HepG2 (cell line): ENCODE measurements around the gene ZNF544. TPM values are rescaled to one million over a fixed set of nuclear protein-coding genes. Genes with fewer than 3 reads are reported as not detected.

ENCODE experiments used
- ATAC-seq: fragments of 200-7000 bp; cut with Tn5 transposase; 3 replicates; pipeline ENCODE4 v1.9.1; 2020; ENCODE audit warnings: mild to moderate bottlenecking, moderate library complexity
- BruUV-seq: library from RNA; stranded (reverse); fragments of 400-500 nt; replicated peaks from 2 replicates; lab custom pipeline; 2021; lab: Mats Ljungman, UMichigan
- CTCF ChIA-PET: fragments of 300-600 bp; formaldehyde crosslinking; extraction: SDS; loops from one replicate; lab custom pipeline; 2021; ENCODE audit warnings: low total read pairs, inconsistent platforms, low intra/inter-chr PET ratio; lab: Yijun Ruan, JAX
- POLR2A ChIA-PET: fragments of 350-600 bp; sonication (Branson Sonifier 250); formaldehyde crosslinking; loops from one replicate; lab custom pipeline; 2020; ENCODE audit warnings: antibody characterized with exemption, inconsistent platforms; lab: Yijun Ruan, JAX
- DNase-seq: peaks from one replicate; pipeline ENCODE4 v3.0.0-alpha.2; 2015; ENCODE audit warnings: low spot score
- FAIRE-seq: peaks from 3 replicates; lab custom pipeline; 2011; peaks lifted over from hg19 to GRCh38; lab: Jason Lieb, UNC
- H2AFZ ChIP-seq: one replicate; pipeline ENCODE4 v1.6.1; 2011; ENCODE audit warnings: low read length, inconsistent platforms
- H3K27ac ChIP-seq: fragments of 300-600 bp; 3 replicates; pipeline ENCODE4 v1.8.0; 2011; ENCODE audit warnings: mixed run types, mild to moderate bottlenecking, mixed read lengths, low read length, inconsistent platforms; ENCODE audit not compliant: insufficient read depth; ENCODE audit errors: extremely low read length
- H3K27me3 ChIP-seq, 2 experiments: fragments of 200-600 bp in 1 of 2; 2 replicates in 1 of 2; 3 replicates in 1 of 2; pipeline versions ENCODE4 v1.6.0 to v1.8.0; 2011; ENCODE audit warnings: low read length in 2 of 2, mild to moderate bottlenecking in 2 of 2, moderate library complexity in 2 of 2, inconsistent platforms in 1 of 2; ENCODE audit not compliant: insufficient read depth in 2 of 2, control insufficient read depth in 1 of 2
- H3K36me3 ChIP-seq, 2 experiments: fragments of 200-600 bp in 1 of 2; replicated peaks in 1 of 2; 2 replicates in 1 of 2; 3 replicates in 1 of 2; pipeline versions ENCODE4 v1.5.1 to v1.8.0; 2011; ENCODE audit warnings: low read length in 2 of 2, inconsistent platforms in 1 of 2; ENCODE audit not compliant: insufficient read depth in 2 of 2, control insufficient read depth in 1 of 2
- H3K4me1 ChIP-seq: 2 replicates; pipeline ENCODE4 v1.5.1; 2012; ENCODE audit warnings: low read length, inconsistent platforms; ENCODE audit not compliant: insufficient read depth
- H3K4me2 ChIP-seq: 2 replicates; pipeline ENCODE4 v1.6.0; 2011; ENCODE audit warnings: low read depth, low read length, inconsistent platforms
- H3K4me3 ChIP-seq, 3 experiments: fragments of 200-600 bp in 1 of 3; sonication (generic), shearing (Covaris generic) in 1 of 3; replicated peaks in 1 of 3; 2 replicates each; pipeline ENCODE4 v1.5.1; 2011 to 2016; ENCODE audit warnings: low read length in 3 of 3, inconsistent platforms in 2 of 3, low read depth in 2 of 3, mild to moderate bottlenecking in 2 of 3, control low read depth in 1 of 3, mixed read lengths in 1 of 3; ENCODE audit not compliant: insufficient read depth in 1 of 3
- H3K79me2 ChIP-seq: one replicate; pipeline ENCODE4 v1.6.1; 2011; ENCODE audit warnings: low read length, inconsistent platforms; ENCODE audit not compliant: insufficient read depth
- H3K9ac ChIP-seq: 2 replicates; pipeline ENCODE4 v1.6.0; 2011; ENCODE audit warnings: mild to moderate bottlenecking, low read depth, low read length, inconsistent platforms; ENCODE audit not compliant: insufficient read depth
- H3K9me3 ChIP-seq: 2 replicates; pipeline ENCODE4 v1.5.1; 2012; ENCODE audit warnings: mild to moderate bottlenecking, low read length
- H4K20me1 ChIP-seq: 2 replicates; pipeline ENCODE4 v1.6.0; 2011; ENCODE audit warnings: inconsistent platforms, mild to moderate bottlenecking, low read length, moderate library complexity; ENCODE audit not compliant: insufficient read depth
- CCDC6 ChIP-seq: sonication (generic); formaldehyde crosslinking; IDR thresholded peaks from 2 replicates; pipeline ENCODE4 v1.8.1; 2022; ENCODE audit warnings: mild to moderate bottlenecking, missing genetic modification reagents, moderate library complexity
- IRF2 ChIP-seq: IDR thresholded peaks from 2 replicates; pipeline ENCODE4 v1.6.1; 2018; ENCODE audit warnings: missing genetic modification reagents, missing compliant biosample characterization
- MYPOP ChIP-seq: sonication (generic); formaldehyde crosslinking; IDR thresholded peaks from 2 replicates; pipeline ENCODE4 v1.8.1; 2023; ENCODE audit warnings: mild to moderate bottlenecking, moderate library complexity, missing genetic modification reagents
- NFE2L1 ChIP-seq: sonication (generic); formaldehyde crosslinking; IDR thresholded peaks from 2 replicates; pipeline ENCODE4 v1.4.0; 2020; ENCODE audit warnings: missing genetic modification reagents, mild to moderate bottlenecking, borderline replicate concordance
- SNAI1 ChIP-seq: sonication (generic); formaldehyde crosslinking; IDR thresholded peaks from 2 replicates; pipeline ENCODE4 v1.5.0; 2020; ENCODE audit warnings: mild to moderate bottlenecking, missing genetic modification reagents, borderline replicate concordance
- ZNF317 ChIP-seq: sonication (generic); formaldehyde crosslinking; IDR thresholded peaks from 2 replicates; pipeline ENCODE4 v1.5.0; 2020; ENCODE audit warnings: mild to moderate bottlenecking, missing genetic modification reagents
- ZNF333 ChIP-seq: sonication (generic); formaldehyde crosslinking; IDR thresholded peaks from 2 replicates; pipeline ENCODE4 v1.4.0; 2020; ENCODE audit warnings: mild to moderate bottlenecking, missing genetic modification reagents, borderline replicate concordance
- ZNF354B ChIP-seq: sonication (generic); formaldehyde crosslinking; IDR thresholded peaks from 2 replicates; pipeline ENCODE4 v1.8.0; 2022; ENCODE audit warnings: mild to moderate bottlenecking, missing genetic modification reagents
- ZNF564 ChIP-seq: sonication (generic); formaldehyde crosslinking; IDR thresholded peaks from 2 replicates; pipeline ENCODE4 v1.8.1; 2023; ENCODE audit warnings: mild to moderate bottlenecking, missing genetic modification reagents
- ZNF709 ChIP-seq: sonication (generic); formaldehyde crosslinking; IDR thresholded peaks from 2 replicates; pipeline ENCODE4 v1.5.0; 2020; ENCODE audit warnings: mild to moderate bottlenecking, missing genetic modification reagents
- ZNF788 ChIP-seq: sonication (generic); formaldehyde crosslinking; IDR thresholded peaks from 2 replicates; pipeline ENCODE4 v1.5.0; 2020; ENCODE audit warnings: mild to moderate bottlenecking, missing genetic modification reagents, borderline replicate concordance
- ZNF790 ChIP-seq: sonication (generic); formaldehyde crosslinking; IDR thresholded peaks from 2 replicates; pipeline ENCODE4 v1.8.0; 2022; ENCODE audit warnings: missing genetic modification reagents, mild to moderate bottlenecking, borderline replicate concordance
- ZNF878 ChIP-seq: sonication (generic); formaldehyde crosslinking; IDR thresholded peaks from 2 replicates; pipeline ENCODE4 v1.8.1; 2023; ENCODE audit warnings: mild to moderate bottlenecking, missing genetic modification reagents, moderate library complexity
- WGBS: methylation state at CpG from one replicate; pipeline ENCODE4 v1.1.6; 2017; ENCODE audit warnings: low lambda C conversion rate; 5-methylcytosine and 5-hydroxymethylcytosine counted together
- in situ Hi-C: cut with HindIII; loops from 2 replicates; pipeline ENCODE4 v1.10.0; 2017; ENCODE audit warnings: low pct_unique_long_range_greater_than_20kb; ENCODE audit not compliant: extremely low pct_ligation_motif_present
- intact Hi-C: fragments of 100-400 bp; cut with micrococcal nuclease; formaldehyde crosslinking; loops from one replicate; pipeline ENCODE4 v1.10.0; 2022; ENCODE audit not compliant: unreplicated experiment
- polyA plus RNA-seq, 8 experiments: library from polyadenylated mRNA; depleted of rRNA in 3 of 8; stranded (reverse) in 7 of 8; unstranded in 1 of 8; fragments of >200 nt; fragmentation: Illumina TruSeq in 4 of 8; extraction: Trizol in 4 of 8; gene quantifications; 2 replicates each; pipeline versions ENCODE4 v1.2.1 to v1.2.3, GENCODE V29; 2011 to 2016; ENCODE audit warnings: low read depth in 4 of 8, missing spikeins in 1 of 8, mixed read lengths in 1 of 8; ENCODE audit not compliant: insufficient read depth in 1 of 8
- total RNA-seq, 5 experiments: library from RNA; depleted of rRNA; stranded (reverse); fragments of >200 nt; fragmentation: Illumina TruSeq; extraction: Trizol; gene quantifications; 2 replicates each; pipeline ENCODE4 v1.2.3, GENCODE V29; 2016; ENCODE audit warnings: low read depth in 1 of 5
- TF ChIP-seq, protein P1 (sequence below): sonication (generic); formaldehyde crosslinking; IDR thresholded peaks from 2 replicates; pipeline ENCODE4 v1.4.0; 2020; ENCODE audit warnings: missing genetic modification reagents

The ZNF544 gene
- total and polyA plus RNA-seq, 2 of the 13 experiments (the other 11 are each of a cell fraction or from before 2014, with no cell fraction given): 13.1 to 17.0 TPM

GRCh38 chr19:58305932-58306323 lies 77.2 kb downstream of the ZNF544 start:
- BruUV-seq: no TSS peak
- H2AFZ ChIP-seq: no peak overlapping the region
- H3K36me3 ChIP-seq: peaks cover 10 to 31% of the 10 kb centered on the region in 2 experiments; a peak in 4 of 5 replicates
- peaks cover 19% of the 10 kb centered on the region for H3K79me2 ChIP-seq
- H3K4me3 ChIP-seq: peak overlapping the region; percentile 83 to 100 (median 97)
- TF ChIP-seq SNAI1 (CRISPR knock-in tag) (0 out of 2 replicates have a peak, but pooled peaks have one; percentile 13), ZNF354B (CRISPR knock-in tag) (no peak), MYPOP (CRISPR knock-in tag) (no peak), ZNF317 (no peak), ZNF788 (CRISPR knock-in tag) (no peak), IRF2 (CRISPR knock-in tag) (peak; percentile 60), ZNF709 (CRISPR knock-in tag) (no peak), CCDC6 (CRISPR knock-in tag) (0 out of 2 replicates have a peak, but pooled peaks have one; percentile 19), ZNF333 (CRISPR knock-in tag) (0 out of 2 replicates have a peak, but pooled peaks have one; percentile 17), ZNF790 (no peak), NFE2L1 (CRISPR knock-in tag) (0 out of 2 replicates have a peak, but pooled peaks have one; percentile 8), ZNF878 (no peak), ZNF564 (CRISPR knock-in tag) (no peak)
- TF ChIP-seq, protein P1, sequence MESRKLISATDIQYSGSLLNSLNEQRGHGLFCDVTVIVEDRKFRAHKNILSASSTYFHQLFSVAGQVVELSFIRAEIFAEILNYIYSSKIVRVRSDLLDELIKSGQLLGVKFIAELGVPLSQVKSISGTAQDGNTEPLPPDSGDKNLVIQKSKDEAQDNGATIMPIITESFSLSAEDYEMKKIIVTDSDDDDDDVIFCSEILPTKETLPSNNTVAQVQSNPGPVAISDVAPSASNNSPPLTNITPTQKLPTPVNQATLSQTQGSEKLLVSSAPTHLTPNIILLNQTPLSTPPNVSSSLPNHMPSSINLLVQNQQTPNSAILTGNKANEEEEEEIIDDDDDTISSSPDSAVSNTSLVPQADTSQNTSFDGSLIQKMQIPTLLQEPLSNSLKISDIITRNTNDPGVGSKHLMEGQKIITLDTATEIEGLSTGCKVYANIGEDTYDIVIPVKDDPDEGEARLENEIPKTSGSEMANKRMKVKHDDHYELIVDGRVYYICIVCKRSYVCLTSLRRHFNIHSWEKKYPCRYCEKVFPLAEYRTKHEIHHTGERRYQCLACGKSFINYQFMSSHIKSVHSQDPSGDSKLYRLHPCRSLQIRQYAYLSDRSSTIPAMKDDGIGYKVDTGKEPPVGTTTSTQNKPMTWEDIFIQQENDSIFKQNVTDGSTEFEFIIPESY (CRISPR knock-in tag): no peak
- peaks cover 26% of the 10 kb centered on the region for H3K4me1 ChIP-seq
- H3K27ac ChIP-seq: peak overlapping the region; percentile 66
- DNase-seq: peak; percentile 21
- ChIA-PET CTCF (no interaction called here), POLR2A (interaction anchor here (1.0 to 1.2 kb wide), 2 partner anchors 28 to 57 kb away, joined by 3 read pairs; partner anchors contain the start of gene ZNF497)
- no peaks in the 10 kb centered on the region; a peak in 1 of 5 replicates for H3K27me3 ChIP-seq
- H3K9me3 ChIP-seq: no peaks in the 10 kb centered on the region
- intact Hi-C loops (loop anchor here (1.0 to 5.0 kb wide), 2 partner anchors 28 to 124 kb away; partner anchors contain the start of genes ZNF274 and ZNF8), in situ Hi-C loops (loop anchor here (5.0 kb wide), 1 partner anchor 124 kb away; the partner anchor contains the start of gene ZNF274)
- H4K20me1 ChIP-seq: peaks cover 7% of the 10 kb centered on the region; the same call in 1 of the 2 replicates
- peak overlapping the region; percentile 88 for H3K9ac ChIP-seq
- peak overlapping the region; percentile 79 for H3K4me2 ChIP-seq
- ATAC-seq: peak; percentile 45
- 2% methylated on average over 12 of the region's 12 CpGs for WGBS
- FAIRE-seq: no peak
